ENCODE data around the gene TMBIM6. TPM values are rescaled to one million over a fixed set of nuclear protein-coding genes. Genes with fewer than 3 reads are reported as not detected.
A peak's percentile ranks its signal among the peaks of the same experiment; 100 is the strongest.

Gene TMBIM6
- total and polyA plus RNA-seq, 9 of the 15 experiments (the other 6 are each of a cell fraction or from before 2014, with no cell fraction given): 147 to 1,288 (median 352) TPM

DNA sequence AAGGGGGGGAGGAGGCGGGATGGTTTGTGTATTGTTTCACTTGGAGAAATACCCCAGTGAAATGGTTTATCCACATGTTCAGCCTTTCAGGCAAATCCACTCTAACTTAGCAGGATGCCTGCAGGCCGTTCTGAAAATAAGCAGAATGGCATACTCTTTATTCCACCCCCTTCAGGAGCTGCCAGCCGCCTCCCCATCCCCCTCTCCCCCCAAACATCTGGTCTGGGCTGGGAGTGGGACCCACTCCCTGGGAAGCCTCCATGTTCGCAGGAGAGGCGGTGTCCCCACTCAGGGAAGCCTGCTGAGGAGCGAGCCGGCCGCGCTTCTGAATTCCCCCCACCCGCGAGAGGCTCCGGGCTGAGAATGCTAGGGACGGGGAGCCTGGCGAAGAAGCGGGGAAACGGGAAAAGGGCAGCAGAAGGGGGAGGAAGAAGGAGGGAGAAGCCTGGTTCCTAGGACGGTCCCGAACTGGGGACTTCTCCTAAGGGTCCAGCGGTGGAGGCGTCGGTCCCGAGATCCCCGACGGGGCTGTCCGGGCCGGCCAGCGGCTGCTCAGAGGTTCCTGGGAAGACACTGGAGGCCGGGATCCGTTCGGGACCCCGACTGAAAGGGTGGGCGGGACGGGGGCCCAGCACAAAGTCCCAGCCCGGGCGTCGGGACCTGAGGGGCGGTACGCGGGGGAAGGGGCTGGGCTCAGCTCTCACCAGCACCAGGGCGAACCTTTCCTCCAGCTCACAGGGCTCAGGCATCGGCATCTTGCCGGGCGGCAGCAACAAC is 34.8 kb upstream of the TMBIM6 start:
- WGBS (ENCODE audit: insufficient coverage, low coverage, missing lambda C conversion rate): 4% methylated on average over 27 of the region's 43 CpGs
- Histone ChIP-seq H3K9me1 (ENCODE audit: control insufficient read depth, insufficient read depth, low read length) (no peaks in the 10 kb centered on the region), H3K4me1 (replicated peaks in 1 of 2; ENCODE audit: control insufficient read depth in 2 of 2, insufficient read depth in 2 of 2, low read length in 2 of 2) (peaks cover 14 to 41% of the 10 kb centered on the region in 2 experiments), H3K27me3 (ENCODE audit: control insufficient read depth in 2 of 2, insufficient read depth in 2 of 2, low read length in 2 of 2) (no peaks in the 10 kb centered on the region), H3K79me2 (ENCODE audit: control insufficient read depth, insufficient read depth, low read length) (peaks cover 20% of the 10 kb centered on the region), H3K27ac (ENCODE audit: extremely low read depth, low read depth, low read length) (peak overlapping the region; percentile 79), H3K4me2 (ENCODE audit: insufficient read depth, low read length) (peak overlapping the region; percentile 78), H3K36me3 (ENCODE audit: control insufficient read depth, insufficient read depth, low read length) (no peaks in the 10 kb centered on the region), H3K4me3 (peak overlapping the region; percentile 73), H2AFZ (ENCODE audit: low read depth, low read length) (peak overlapping the region; percentile 78), H3K9me3 (replicated peaks; ENCODE audit: control insufficient read depth, insufficient read depth, low read depth, low read length) (no peaks in the 10 kb centered on the region), H4K20me1 (replicated peaks; ENCODE audit: control insufficient read depth, insufficient read depth, low read length) (peaks cover 4% of the 10 kb centered on the region; the same call in 1 of the 2 replicates), H3K9ac (ENCODE audit: insufficient read depth in 1 of 2, low read depth in 2 of 2, low read length in 2 of 2) (peak overlapping the region; percentile 80 to 94; a peak in 3 of 4 replicates)
- no peak for FAIRE-seq
- CTCF ChIA-PET (ENCODE audit: low intra/inter-chr PET ratio): interaction anchor here (0.8 to 3.2 kb wide), 6 partner anchors 33 to 364 kb away, joined by 3 to 66 read pairs (median 4); no protein-coding TSS in a partner anchor
- ATAC-seq: peak; percentile 27
- in situ Hi-C loops (cut with MboI): loop anchor here (5.0 kb wide), 1 partner anchor 64 kb away; no protein-coding TSS in a partner anchor
- intact Hi-C loops (cut with micrococcal nuclease): loop anchor here (1.0 to 10.0 kb wide), 5 partner anchors 34 to 352 kb away; partner anchors contain the start of gene TMBIM6
- DNase-seq (ENCODE audit: extremely low read depth in 1 of 4, low spot score in 3 of 4): peak; percentile 32 to 62 (median 47)
- no TSS peak for BruUV-seq (replicated peaks)
- POLR2A ChIA-PET: interaction anchor here (0.5 to 3.9 kb wide), 8 partner anchors 16 to 77 kb away, joined by 3 to 26 read pairs (median 4); partner anchors contain the start of gene TMBIM6
- TF ChIP-seq NFIC (IDR thresholded peaks at IDR 0.05) (peak; percentile 23), SP2 (IDR thresholded peaks at IDR 0.05; ENCODE audit: extremely low read depth, low read depth, low read length, poor library complexity, severe bottlenecking) (no peak), TRIM28 (IDR thresholded peaks at IDR 0.05) (no peak), PRPF4 (IDR thresholded peaks at IDR 0.05; ENCODE audit: insufficient read depth, low read depth, low read length, poor library complexity, severe bottlenecking) (no peak), HDAC2 (IDR thresholded peaks at IDR 0.05) (peak; percentile 40; the same call in 1 of the 2 replicates), GTF2E2 (tag; IDR thresholded peaks at IDR 0.05) (0 out of 2 replicates have a peak, but pooled peaks have one; percentile 12), KAT7 (CRISPR knock-in tag; IDR thresholded peaks at IDR 0.05; ENCODE audit: borderline replicate concordance) (no peak), CBFA2T3 (IDR thresholded peaks at IDR 0.05) (no peak), HDAC8 (tag; IDR thresholded peaks at IDR 0.05) (no peak)
- TF ChIP-seq, protein P1, sequence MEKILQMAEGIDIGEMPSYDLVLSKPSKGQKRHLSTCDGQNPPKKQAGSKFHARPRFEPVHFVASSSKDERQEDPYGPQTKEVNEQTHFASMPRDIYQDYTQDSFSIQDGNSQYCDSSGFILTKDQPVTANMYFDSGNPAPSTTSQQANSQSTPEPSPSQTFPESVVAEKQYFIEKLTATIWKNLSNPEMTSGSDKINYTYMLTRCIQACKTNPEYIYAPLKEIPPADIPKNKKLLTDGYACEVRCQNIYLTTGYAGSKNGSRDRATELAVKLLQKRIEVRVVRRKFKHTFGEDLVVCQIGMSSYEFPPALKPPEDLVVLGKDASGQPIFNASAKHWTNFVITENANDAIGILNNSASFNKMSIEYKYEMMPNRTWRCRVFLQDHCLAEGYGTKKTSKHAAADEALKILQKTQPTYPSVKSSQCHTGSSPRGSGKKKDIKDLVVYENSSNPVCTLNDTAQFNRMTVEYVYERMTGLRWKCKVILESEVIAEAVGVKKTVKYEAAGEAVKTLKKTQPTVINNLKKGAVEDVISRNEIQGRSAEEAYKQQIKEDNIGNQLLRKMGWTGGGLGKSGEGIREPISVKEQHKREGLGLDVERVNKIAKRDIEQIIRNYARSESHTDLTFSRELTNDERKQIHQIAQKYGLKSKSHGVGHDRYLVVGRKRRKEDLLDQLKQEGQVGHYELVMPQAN (IDR thresholded peaks at IDR 0.05; ENCODE audit: borderline replicate concordance): 0 out of 2 replicates have a peak, but pooled peaks have one; percentile 16
- TF ChIP-seq, protein P2, sequence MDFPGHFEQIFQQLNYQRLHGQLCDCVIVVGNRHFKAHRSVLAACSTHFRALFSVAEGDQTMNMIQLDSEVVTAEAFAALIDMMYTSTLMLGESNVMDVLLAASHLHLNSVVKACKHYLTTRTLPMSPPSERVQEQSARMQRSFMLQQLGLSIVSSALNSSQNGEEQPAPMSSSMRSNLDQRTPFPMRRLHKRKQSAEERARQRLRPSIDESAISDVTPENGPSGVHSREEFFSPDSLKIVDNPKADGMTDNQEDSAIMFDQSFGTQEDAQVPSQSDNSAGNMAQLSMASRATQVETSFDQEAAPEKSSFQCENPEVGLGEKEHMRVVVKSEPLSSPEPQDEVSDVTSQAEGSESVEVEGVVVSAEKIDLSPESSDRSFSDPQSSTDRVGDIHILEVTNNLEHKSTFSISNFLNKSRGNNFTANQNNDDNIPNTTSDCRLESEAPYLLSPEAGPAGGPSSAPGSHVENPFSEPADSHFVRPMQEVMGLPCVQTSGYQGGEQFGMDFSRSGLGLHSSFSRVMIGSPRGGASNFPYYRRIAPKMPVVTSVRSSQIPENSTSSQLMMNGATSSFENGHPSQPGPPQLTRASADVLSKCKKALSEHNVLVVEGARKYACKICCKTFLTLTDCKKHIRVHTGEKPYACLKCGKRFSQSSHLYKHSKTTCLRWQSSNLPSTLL (IDR thresholded peaks at IDR 0.05): no peak
- TF ChIP-seq, protein P3, sequence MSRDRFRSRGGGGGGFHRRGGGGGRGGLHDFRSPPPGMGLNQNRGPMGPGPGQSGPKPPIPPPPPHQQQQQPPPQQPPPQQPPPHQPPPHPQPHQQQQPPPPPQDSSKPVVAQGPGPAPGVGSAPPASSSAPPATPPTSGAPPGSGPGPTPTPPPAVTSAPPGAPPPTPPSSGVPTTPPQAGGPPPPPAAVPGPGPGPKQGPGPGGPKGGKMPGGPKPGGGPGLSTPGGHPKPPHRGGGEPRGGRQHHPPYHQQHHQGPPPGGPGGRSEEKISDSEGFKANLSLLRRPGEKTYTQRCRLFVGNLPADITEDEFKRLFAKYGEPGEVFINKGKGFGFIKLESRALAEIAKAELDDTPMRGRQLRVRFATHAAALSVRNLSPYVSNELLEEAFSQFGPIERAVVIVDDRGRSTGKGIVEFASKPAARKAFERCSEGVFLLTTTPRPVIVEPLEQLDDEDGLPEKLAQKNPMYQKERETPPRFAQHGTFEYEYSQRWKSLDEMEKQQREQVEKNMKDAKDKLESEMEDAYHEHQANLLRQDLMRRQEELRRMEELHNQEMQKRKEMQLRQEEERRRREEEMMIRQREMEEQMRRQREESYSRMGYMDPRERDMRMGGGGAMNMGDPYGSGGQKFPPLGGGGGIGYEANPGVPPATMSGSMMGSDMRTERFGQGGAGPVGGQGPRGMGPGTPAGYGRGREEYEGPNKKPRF (IDR thresholded peaks at IDR 0.05; ENCODE audit: low read depth, low read length): no peak
- TF ChIP-seq, protein P4, sequence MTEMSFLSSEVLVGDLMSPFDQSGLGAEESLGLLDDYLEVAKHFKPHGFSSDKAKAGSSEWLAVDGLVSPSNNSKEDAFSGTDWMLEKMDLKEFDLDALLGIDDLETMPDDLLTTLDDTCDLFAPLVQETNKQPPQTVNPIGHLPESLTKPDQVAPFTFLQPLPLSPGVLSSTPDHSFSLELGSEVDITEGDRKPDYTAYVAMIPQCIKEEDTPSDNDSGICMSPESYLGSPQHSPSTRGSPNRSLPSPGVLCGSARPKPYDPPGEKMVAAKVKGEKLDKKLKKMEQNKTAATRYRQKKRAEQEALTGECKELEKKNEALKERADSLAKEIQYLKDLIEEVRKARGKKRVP (CRISPR knock-in tag; IDR thresholded peaks at IDR 0.05): no peak

Data from K562 (cell line).